ENCODE measurements around the gene FLG. TPM values are rescaled to one million over a fixed set of nuclear protein-coding genes. Genes with fewer than 3 reads are reported as not detected.

The FLG gene
- not detected in 2 replicates for total RNA-seq

DNA sequence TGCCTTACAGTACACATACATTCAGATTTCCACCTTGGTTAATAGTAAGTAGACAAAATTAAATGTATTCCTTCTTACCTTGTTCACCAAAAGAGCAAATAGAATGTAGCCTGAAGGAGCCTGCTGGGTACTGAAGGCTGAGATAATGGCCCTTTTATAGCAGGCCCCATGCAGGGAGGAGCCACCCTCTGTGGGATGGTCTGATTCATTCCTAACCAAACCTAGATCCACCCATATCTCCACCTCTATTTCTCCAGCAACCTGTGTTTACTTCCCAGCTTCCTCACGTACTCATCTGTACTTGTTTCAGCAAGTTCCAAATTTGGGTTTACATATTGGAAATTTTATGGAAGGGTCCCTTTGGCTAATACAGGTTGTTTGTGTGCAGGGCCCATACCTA lies at the start of gene FLG:
Gene FLG, minus strand, starts transcription at position 129 of the 400 bp plus-strand sequence. CDS start 9,783 bp downstream, outside the sequence.

DNA sequence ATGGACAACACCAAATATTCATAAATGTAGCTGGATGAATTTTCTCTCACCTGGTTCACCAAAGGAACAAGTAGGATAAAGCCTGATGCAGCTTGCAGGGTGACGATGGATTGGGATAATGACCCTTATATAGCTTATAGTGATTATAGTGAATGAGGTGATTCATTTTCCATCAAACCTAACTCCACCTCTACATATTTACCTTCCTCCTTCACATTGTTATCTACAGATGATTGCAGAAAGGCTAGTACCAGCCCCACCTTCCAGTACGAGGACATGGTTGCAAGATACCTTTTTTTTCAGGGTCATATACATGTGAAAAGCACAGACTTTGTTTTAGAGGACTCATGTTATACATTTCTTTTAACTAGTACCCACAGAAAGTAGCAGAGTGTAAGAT lies 34.9 kb upstream of the FLG start, which contains the start of gene FLG2:
Gene FLG2, minus strand, starts transcription at position 101 of the 400 bp plus-strand sequence. CDS start 1,122 bp downstream, outside the sequence.

Other genes with a start within 250 kb of the FLG start
- gene TCHHL1, start 236.2 kb downstream of the FLG start, total RNA-seq: not detected in 2 replicates
- under 0.01 and 0.11 TPM in 2 replicates for gene TCHH, start 209.8 kb downstream of the FLG start, total RNA-seq
- gene RPTN, start 166.0 kb downstream of the FLG start, total RNA-seq: not detected in 2 replicates
- not detected in 2 replicates for gene HRNR, start 101.0 kb downstream of the FLG start, total RNA-seq
- not detected in 2 replicates for gene FLG2, start 34.8 kb upstream of the FLG start, total RNA-seq
- not detected in 2 replicates for gene CRNN, start 89.0 kb upstream of the FLG start, total RNA-seq
- not detected in 2 replicates for gene LCE5A, start 185.6 kb upstream of the FLG start, total RNA-seq
- not detected in 2 replicates for gene CRCT1, start 189.2 kb upstream of the FLG start, total RNA-seq
- gene LCE3E, start 241.5 kb upstream of the FLG start, total RNA-seq: not detected in 2 replicates